ENCODE measurements around the gene MICAL3.
"Not testable (repeated sequence)": the region's sequence is repeated elsewhere in the genome, so short reads cannot be mapped to it uniquely, and the experiment has no call there.

MICAL3 gene

GRCh38 chr22:17942721-17943120, 81.6 kb downstream of the MICAL3 start:
- in situ Hi-C loops (cut with MboI; ENCODE audit: low sequenced_read_pairs), result no loop called here

DNA sequence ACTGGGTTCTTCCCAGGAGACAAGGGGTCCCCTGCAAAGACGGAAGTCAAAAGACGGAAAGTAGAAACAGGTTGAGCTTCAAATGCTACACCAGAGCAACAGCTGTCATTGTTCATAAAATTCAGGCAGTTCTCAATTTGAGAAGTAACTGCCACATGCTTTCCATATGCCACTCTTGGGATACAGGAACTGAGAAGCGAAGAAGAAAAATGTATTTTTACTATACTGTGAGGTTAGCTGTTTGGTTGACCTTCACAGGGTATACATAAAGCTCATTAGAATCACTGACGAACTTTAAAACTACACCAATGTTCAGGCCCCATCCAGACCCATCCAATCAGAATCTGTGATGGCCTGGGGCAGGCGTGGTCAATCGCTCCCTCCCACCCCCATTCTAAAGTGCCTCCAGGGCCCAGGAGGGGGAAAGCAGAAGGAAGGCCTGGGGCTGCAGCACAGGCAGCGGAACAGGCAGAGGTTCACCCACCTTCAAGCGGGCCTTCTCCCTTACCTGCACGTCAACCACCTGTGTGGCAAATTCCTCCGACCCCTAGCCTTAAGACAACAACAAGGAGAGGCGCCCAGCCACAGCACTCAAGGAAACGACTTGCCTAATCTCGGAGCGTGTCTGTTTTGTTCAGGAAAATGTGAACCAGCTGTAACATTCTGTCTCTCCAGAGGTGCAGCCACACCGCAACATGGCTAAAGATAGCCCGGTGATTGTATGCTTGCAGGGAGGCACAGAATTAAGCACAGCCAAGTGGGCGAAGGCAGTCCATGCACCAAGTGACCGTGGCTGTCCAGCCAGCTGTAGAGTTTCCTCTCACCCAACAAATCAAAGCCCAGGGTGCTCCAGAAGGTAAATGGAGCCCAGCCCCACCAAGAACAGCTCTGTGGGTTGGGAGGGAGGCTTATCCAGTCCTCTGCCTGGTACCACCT, 82.6 kb downstream of the MICAL3 start:
- in situ Hi-C loops (cut with MboI; ENCODE audit: low sequenced_read_pairs), result no loop called here

- in situ Hi-C loops (cut with MboI; ENCODE audit: low sequenced_read_pairs), result no loop called here
These were observed 84.8 kb downstream of the MICAL3 start for GRCh38 chr22:17939579-17939978.

- in situ Hi-C loops (cut with MboI; ENCODE audit: low sequenced_read_pairs), result no loop called here
These were observed 85.3 kb downstream of the MICAL3 start for GRCh38 chr22:17939011-17939410.

- in situ Hi-C loops (cut with MboI; ENCODE audit: low sequenced_read_pairs), result no loop called here
These were observed 85.9 kb downstream of the MICAL3 start for GRCh38 chr22:17938484-17938924.

DNA sequence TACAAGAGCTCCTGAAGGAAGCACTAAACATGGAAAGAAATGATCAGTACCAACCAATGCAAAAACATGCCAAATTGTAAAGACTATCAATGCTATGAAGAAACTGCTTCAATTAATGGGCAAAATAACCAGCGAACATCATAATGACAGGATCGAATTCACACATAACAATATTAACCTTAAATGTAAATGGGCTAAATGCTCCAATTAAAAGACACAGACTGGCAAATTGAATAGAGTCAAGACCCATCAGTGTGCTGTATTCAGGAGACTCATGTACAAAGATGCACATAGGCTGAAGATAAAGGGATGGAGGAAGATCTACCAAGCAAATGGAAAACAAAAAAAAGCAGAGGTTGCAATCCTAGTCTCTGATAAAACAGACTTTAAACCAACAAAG, 91.9 kb downstream of the MICAL3 start:
- in situ Hi-C loops (cut with MboI; ENCODE audit: low sequenced_read_pairs), result not testable (repeated sequence)

DNA sequence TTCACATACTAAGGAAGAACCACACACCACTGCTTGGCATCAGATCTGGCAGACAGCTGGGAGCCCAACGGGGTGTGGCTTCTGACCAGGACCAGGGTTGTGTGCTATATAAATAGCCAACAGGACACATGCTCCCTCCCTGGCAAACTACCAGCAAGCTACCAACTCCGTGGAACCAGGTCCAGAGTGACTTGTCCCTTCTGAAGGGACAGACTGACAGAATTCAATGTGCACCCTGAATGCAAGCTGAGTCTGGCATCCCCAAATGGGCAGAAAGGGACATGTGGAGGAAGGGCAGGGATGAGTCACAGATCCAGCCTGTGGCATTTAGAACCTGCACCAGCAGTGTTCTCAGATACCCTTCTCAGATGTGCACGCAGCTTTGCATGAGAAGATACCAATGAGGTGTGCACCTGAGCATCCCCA, 92.9 kb downstream of the MICAL3 start:
- in situ Hi-C loops (cut with MboI; ENCODE audit: low sequenced_read_pairs), result no loop called here

GRCh38 chr22:17930455-17931313, 93.7 kb downstream of the MICAL3 start:
- in situ Hi-C loops (cut with MboI; ENCODE audit: low sequenced_read_pairs), result no loop called here

- in situ Hi-C loops (cut with MboI; ENCODE audit: low sequenced_read_pairs), result no loop called here
These were observed 94.5 kb downstream of the MICAL3 start for GRCh38 chr22:17929909-17930308.

DNA sequence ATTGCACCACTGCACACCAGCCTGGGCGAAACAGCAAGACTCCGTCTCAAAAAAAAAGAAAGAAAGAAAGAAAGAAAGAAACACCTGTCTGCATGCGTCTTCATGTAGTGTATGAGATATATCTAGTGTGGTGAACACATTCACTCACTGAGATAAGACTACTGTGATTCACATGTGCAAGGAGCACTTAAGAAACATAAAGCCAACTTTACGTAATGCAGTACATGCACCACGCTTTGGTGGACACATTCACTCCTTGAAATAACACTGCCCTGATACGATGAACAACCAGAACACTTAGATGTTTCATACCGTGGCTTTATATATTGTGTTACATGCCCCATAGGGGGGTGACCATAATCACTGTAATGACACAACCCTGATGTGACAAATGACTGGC, 96.0 kb downstream of the MICAL3 start:
- in situ Hi-C loops (cut with MboI; ENCODE audit: low sequenced_read_pairs), result no loop called here

DNA sequence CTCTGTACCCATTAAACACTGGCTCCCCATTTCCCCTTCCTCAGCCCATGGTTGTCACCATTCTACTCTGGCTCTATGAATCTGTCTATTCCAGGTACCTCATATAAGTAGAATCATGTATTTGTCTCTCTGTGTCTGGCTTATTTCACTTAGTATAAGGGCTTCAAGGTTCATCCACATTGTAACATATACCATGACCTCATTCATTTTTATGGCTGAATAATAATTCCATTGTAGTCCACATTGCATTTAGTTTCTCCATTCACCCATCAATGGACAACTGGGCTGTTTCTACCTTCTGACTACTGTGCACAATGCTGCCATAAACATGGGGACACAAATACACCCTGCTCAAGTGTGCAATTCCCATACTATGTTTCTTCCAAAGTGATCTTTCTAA, 97.3 kb downstream of the MICAL3 start:
- in situ Hi-C loops (cut with MboI; ENCODE audit: low sequenced_read_pairs), result no loop called here

- in situ Hi-C loops (cut with MboI; ENCODE audit: low sequenced_read_pairs), result no loop called here
These were observed 97.8 kb downstream of the MICAL3 start for GRCh38 chr22:17926516-17926915.

GRCh38 chr22:17925431-17925841, 98.9 kb downstream of the MICAL3 start:
- in situ Hi-C loops (cut with MboI; ENCODE audit: low sequenced_read_pairs), result no loop called here

GRCh38 chr22:17924735-17925364, 99.5 kb downstream of the MICAL3 start:
- in situ Hi-C loops (cut with MboI; ENCODE audit: low sequenced_read_pairs), result no loop called here

DNA sequence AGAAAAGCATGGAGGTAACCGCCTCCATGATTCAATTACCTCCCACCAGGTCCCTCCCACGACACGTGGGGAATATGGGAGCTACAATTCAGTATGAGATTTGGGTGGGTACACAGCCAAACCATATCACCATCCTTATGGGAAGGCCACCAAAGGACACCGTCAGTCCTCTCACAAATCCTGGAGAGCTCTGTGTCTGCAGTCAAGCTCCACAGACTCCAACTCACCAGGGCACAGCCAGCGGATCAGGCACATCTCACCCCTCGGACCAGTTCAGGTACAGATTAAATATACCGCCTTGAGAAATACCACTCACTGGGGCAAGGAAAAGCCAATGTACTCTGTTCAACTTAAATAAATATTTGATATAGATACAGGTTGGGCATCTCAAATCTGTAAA, 100.3 kb downstream of the MICAL3 start:
- in situ Hi-C loops (cut with MboI; ENCODE audit: low sequenced_read_pairs), result no loop called here

- in situ Hi-C loops (cut with MboI; ENCODE audit: low sequenced_read_pairs), result no loop called here
These were observed 101.1 kb downstream of the MICAL3 start for GRCh38 chr22:17922925-17923903.

DNA sequence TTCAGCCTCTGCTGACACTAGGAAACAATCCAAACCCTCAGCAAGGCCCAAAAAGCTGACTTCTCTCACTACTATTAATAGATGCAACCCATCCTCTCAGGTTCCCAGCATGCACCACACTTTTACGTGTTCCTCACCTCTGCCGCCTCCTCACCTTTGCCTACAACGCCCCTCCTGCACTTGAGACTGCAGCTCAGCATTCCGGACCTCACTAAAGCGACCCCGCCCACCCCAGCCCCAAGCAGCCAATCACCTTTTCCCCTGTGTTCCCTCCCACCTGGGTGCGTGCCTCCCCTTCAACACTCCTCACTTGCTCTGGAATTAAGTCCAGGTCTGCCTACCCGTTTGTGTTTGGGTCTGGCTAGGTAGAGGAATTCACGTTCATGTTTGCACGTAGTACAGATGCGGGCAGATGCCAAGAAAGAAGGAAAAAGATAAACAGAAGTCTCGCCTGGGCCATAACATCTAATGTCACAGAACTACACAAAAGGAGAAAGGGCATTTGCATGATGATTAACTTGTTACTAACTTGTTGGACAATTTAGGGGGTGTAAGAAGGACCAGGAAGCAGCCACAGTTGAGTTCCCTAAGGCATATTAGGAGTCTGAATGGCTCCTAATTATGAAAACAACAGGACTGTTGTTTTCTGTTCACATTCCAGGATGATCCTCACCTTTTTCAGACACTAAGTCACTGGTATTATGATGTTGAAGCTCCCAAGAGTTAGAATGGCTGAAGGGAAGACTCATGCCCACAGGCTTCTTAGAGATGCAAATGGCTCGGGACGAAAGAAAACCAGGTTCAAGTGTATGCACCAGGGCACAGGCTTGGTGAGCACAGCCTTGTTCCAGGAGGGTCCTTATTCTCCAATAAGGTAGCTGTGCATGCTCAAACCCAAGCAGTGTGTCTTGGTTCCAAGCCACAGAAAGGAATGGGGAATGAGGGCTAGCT, 102.2 kb downstream of the MICAL3 start:
- in situ Hi-C loops (cut with MboI; ENCODE audit: low sequenced_read_pairs), result no loop called here

DNA sequence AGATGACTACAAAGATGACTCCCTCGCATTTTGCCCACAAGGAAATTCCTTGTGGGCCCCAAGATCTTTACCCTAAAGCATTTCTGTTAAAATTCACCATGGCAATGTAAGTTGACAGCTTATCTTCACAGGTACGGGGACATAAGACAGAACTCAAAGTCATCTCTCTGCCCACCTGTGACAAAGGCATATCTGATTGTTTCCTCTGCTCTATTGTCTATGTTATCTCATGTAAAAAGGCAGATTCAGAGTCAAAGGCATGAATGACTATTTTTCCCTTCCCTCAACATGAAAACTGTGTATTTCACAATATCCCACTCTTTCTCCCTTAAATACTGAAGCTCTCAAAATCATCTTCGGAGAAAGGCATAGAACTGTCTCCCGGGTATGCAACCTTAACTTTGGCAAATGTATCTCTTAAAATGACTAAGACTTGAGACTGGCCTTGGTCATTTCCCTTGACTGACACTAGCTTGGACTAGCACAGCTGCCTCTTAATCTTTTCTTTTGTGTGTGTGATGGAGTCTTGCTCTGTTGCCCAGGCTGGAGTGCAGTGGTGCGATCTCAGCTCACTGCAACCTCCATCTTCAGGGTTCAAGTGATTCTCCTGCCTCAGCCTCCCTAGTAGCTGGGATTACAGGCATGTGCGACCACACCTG, 103.2 kb downstream of the MICAL3 start:
- in situ Hi-C loops (cut with MboI; ENCODE audit: low sequenced_read_pairs), result no loop called here
